Thoracic aorta (tissue), 2 donors: ENCODE results near the gene SPHK1. TPM values are rescaled to one million over a fixed set of nuclear protein-coding genes. Genes with fewer than 3 reads are reported as not detected.
A peak's percentile ranks its signal among the peaks of the same experiment; 100 is the strongest.
"Not testable (repeated sequence)": the region's sequence is repeated elsewhere in the genome, so short reads cannot be mapped to it uniquely, and the experiment has no call there.

Source experiments
- ATAC-seq: fragments of 150-250 bp; one replicate; pipeline ENCODE4 v1.8.0; 2017; ENCODE audit warnings: low read depth; ENCODE audit not compliant: insufficient number of reproducible peaks, low FRiP score
- DNase-seq: peaks from one replicate; pipeline ENCODE4 v3.0.0-alpha.2; 2020; ENCODE audit warnings: low spot score
- H3K27ac ChIP-seq, 2 donors: fragments of 200-600 bp; sonication (generic); 1 replicate in 1 of 2; 2 replicates in 1 of 2; pipeline ENCODE4 v1.5.1; 2016; ENCODE audit warnings: mild to moderate bottlenecking in 2 of 2, moderate library complexity in 2 of 2
- H3K27me3 ChIP-seq: fragments of 200-600 bp; sonication (generic); replicated peaks from 2 replicates; pipeline ENCODE4 v1.6.0; 2016; ENCODE audit warnings: mild to moderate bottlenecking; ENCODE audit not compliant: insufficient read depth
- H3K36me3 ChIP-seq: fragments of 200-600 bp; sonication (generic); one replicate; pipeline ENCODE4 v1.5.1; 2016
- H3K4me1 ChIP-seq, 2 donors: fragments of 200-600 bp; sonication (generic); 1 replicate in 1 of 2; 2 replicates in 1 of 2; pipeline versions ENCODE4 v1.5.1 to v1.6.0; 2016; ENCODE audit warnings: low read depth in 2 of 2, mild to moderate bottlenecking in 1 of 2; ENCODE audit not compliant: control insufficient read depth in 1 of 2
- H3K4me3 ChIP-seq: fragments of 200-600 bp; sonication (generic); 2 replicates; pipeline ENCODE4 v1.5.1; 2016; ENCODE audit warnings: mild to moderate bottlenecking
- H3K9me3 ChIP-seq: fragments of 200-600 bp; sonication (generic); 2 replicates; pipeline ENCODE4 v1.5.1; 2016
- CTCF ChIP-seq: fragments of 200-600 bp; sonication (generic); IDR thresholded peaks from one replicate; pipeline ENCODE4 v1.5.1; 2019; ENCODE audit warnings: antibody characterized with exemption
- total RNA-seq, 2 donors: library from RNA; depleted of rRNA; stranded (reverse); fragments of >200 nt; gene quantifications; one replicate each; pipeline versions ENCODE4 v1.1.0 to v1.2.3, GENCODE V29; 2016

SPHK1 gene
- total RNA-seq, 2 donors from 2014 or later, result 46.8 to 47.4 TPM

DNA sequence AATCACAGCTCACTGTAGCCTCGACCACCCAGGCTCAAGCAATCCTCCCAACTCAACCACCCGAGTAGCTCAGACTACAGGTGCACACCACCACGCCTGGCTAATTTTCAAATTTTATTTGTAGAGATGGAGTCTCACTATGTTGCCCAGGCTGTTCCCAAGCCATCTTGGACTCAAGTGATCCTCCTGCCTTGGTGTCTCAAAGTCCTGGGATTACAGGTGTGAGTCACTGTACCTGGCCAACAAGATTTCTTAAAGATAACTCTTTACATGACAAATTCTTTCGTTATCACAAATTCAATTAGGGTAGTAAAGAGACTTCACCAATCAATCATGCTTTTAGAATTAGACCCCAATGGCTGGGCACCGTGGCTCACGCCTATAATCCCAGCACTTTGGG, 43.1 kb upstream of the SPHK1 start:
- Histone ChIP-seq H3K36me3 (peaks cover 23% of the 10 kb centered on the region), H3K27me3 (no peaks in the 10 kb centered on the region), H3K27ac (no peak overlapping the region), H3K9me3 (no peaks in the 10 kb centered on the region), H3K4me3 (no peak overlapping the region), H3K4me1 (peaks cover 11 to 35% of the 10 kb centered on the region in 2 donors)
- ATAC-seq (no peak), DNase-seq (no peak)
- no peak for TF ChIP-seq CTCF

DNA sequence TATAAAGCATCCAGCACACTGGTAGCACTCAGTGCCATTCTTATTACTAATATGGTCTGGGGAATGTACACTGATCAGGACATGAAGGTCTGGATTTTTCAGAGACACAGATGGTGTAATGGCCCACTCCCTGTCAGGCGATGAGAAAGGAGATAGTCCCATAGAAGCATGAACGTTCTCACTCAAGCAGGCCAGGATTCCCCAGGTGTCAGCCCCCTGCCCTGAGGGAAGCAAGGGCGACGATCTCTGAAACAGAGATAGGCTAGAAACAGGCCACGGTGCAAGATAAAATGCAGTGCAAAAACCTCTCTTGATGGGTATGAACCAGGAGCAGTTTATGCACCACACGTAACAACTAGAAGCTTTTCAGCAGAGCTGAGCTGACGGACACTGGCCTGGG, 41.3 kb upstream of the SPHK1 start:
- Histone ChIP-seq H3K36me3 (peaks cover 30% of the 10 kb centered on the region), H3K4me1 (peaks cover 3 to 20% of the 10 kb centered on the region in 2 donors)
- DNase-seq, result no peak

GRCh38 chr17:76345377-76345974, 38.9 kb upstream of the SPHK1 start:
- H3K4me1 ChIP-seq, result no peaks in the 10 kb centered on the region
- TF ChIP-seq CTCF, result no peak
- ATAC-seq (no peak), DNase-seq (no peak)
- no peak overlapping the region for H3K4me3 ChIP-seq
- H3K27ac ChIP-seq, result no peak overlapping the region
- no peaks in the 10 kb centered on the region for H3K27me3 ChIP-seq
- H3K36me3 ChIP-seq, result peaks cover 30% of the 10 kb centered on the region
- H3K9me3 ChIP-seq, result no peaks in the 10 kb centered on the region

More for the DNA sequence above, 41.3 kb upstream of the SPHK1 start:
- no peak overlapping the region for H3K27ac ChIP-seq
- H3K27me3 ChIP-seq, result no peaks in the 10 kb centered on the region
- no peak for TF ChIP-seq CTCF
- no peak overlapping the region for H3K4me3 ChIP-seq
- no peaks in the 10 kb centered on the region for H3K9me3 ChIP-seq
- no peak for ATAC-seq

- H3K4me3 ChIP-seq, H3K27me3 ChIP-seq, H3K27ac ChIP-seq, DNase-seq, H3K9me3 ChIP-seq, H3K4me1 ChIP-seq, ATAC-seq: not testable (repeated sequence)
- H3K36me3 ChIP-seq, result peaks cover 30% of the 10 kb centered on the region
These were observed 37.5 kb upstream of the SPHK1 start for GRCh38 chr17:76346936-76347335.

DNA sequence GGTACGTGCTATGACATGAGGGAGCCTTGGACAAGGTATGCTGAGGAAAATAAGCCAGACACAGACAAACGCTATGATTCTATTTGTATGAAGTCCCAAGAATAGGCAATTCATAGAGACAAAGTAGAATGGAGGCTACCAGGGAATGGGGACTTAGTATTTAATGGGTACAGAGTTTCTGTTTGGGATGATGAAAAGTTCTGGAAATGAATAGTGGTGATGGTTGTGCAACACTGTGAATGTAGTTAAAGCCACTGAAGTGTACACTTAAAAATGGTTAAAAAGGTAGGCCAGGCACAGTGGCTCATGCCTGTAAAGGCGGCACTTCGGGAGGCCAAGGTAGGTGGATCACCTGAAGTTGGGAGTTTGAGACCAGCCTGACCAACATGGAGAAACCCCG, 33.9 kb upstream of the SPHK1 start:
- Histone ChIP-seq H3K27ac (no peak overlapping the region), H3K27me3 (no peaks in the 10 kb centered on the region), H3K36me3 (peaks cover 14% of the 10 kb centered on the region), H3K4me3 (no peak overlapping the region), H3K9me3 (no peaks in the 10 kb centered on the region), H3K4me1 (peaks cover 11 to 16% of the 10 kb centered on the region in 2 donors)
- ATAC-seq, result no peak
- no peak for TF ChIP-seq CTCF
- DNase-seq, result no peak

DNA sequence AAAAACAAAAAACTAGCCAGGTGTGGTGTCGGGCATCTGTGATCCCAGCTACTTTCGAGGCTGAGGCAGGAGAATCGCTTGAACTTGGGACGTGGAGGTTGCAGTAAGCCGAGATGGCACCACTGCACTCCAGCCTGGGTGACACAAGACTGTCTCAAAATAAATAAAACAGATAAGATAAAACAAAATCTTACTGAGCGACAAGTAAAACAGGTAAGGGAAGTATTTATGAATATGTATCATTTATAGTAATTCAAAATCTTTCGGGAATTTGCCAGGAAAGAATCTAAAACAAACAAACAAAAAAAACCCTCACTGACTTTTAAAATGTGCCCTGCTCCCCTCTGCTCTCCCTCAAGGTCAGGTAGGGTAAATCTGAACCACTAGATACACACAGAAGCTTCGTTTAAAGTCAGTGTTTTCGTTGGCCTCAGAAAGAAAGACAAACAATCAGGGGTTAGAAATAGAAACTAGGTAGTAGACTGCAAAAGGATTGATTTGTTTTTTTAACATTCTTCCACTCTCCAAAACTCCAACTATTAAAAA, 32.8 kb upstream of the SPHK1 start:
- no peak for TF ChIP-seq CTCF
- ATAC-seq, result no peak
- no peaks in the 10 kb centered on the region for H3K9me3 ChIP-seq
- H3K4me1 ChIP-seq, result peaks cover 11 to 16% of the 10 kb centered on the region in 2 donors
- H3K36me3 ChIP-seq, result peaks cover 4% of the 10 kb centered on the region
- H3K27me3 ChIP-seq, result no peaks in the 10 kb centered on the region
- H3K4me3 ChIP-seq, result peak overlapping the region; percentile 95
- H3K27ac ChIP-seq, result peak overlapping the region in 1 of 2 donors; percentile 32
- no peak for DNase-seq
